Heart left ventricle (tissue), 16 donors: ENCODE results near the gene MRGPRE. TPM values are rescaled to one million over a fixed set of nuclear protein-coding genes. Genes with fewer than 3 reads are reported as not detected.
A peak's percentile ranks its signal among the peaks of the same experiment; 100 is the strongest.

ENCODE experiments used
- ATAC-seq, 4 donors: fragments of 200-7000 bp; cut with Tn5 transposase; one replicate each; pipeline ENCODE4 v1.9.1; 2020 to 2022; ENCODE audit warnings: moderate library complexity in 4 of 4, mild to moderate bottlenecking in 3 of 4, moderate number of reproducible peaks in 1 of 4
- DNase-seq, 5 donors: peaks; one replicate each; pipeline ENCODE4 v3.0.0-alpha.2; 2020
- H3K27ac ChIP-seq, 12 donors: fragments of 200-600 bp; sonication (generic) in 4 of 12; one replicate each; pipeline versions ENCODE4 v1.5.0 to v1.8.0; 2016 to 2022; ENCODE audit warnings: mild to moderate bottlenecking in 2 of 12
- H3K27me3 ChIP-seq, 9 donors: fragments of 200-600 bp; sonication (generic) in 2 of 9; one replicate each; pipeline versions ENCODE4 v1.5.1 to v1.8.0; 2016 to 2022; ENCODE audit warnings: mild to moderate bottlenecking in 3 of 9
- H3K36me3 ChIP-seq, 9 donors: fragments of 200-600 bp; sonication (generic) in 2 of 9; one replicate each; pipeline versions ENCODE4 v1.5.0 to v1.8.0; 2018 to 2022; ENCODE audit warnings: mild to moderate bottlenecking in 2 of 9
- H3K4me1 ChIP-seq, 12 donors: fragments of 200-600 bp; sonication (generic) in 4 of 12; one replicate each; pipeline versions ENCODE4 v1.5.0 to v1.8.0; 2016 to 2022; ENCODE audit warnings: mild to moderate bottlenecking in 3 of 12
- H3K4me3 ChIP-seq, 12 donors: fragments of 200-600 bp; sonication (generic) in 4 of 12; one replicate each; pipeline versions ENCODE4 v1.5.0 to v1.8.0; 2017 to 2022; ENCODE audit warnings: mild to moderate bottlenecking in 9 of 12, moderate library complexity in 4 of 12
- H3K9me3 ChIP-seq, 12 donors: fragments of 200-600 bp; sonication (generic) in 4 of 12; one replicate each; pipeline versions ENCODE4 v1.5.0 to v1.8.0; 2016 to 2022; ENCODE audit warnings: mild to moderate bottlenecking in 1 of 12
- POLR2A ChIP-seq, 2 donors: fragments of 450-650 bp; IDR thresholded peaks; one replicate each; pipeline ENCODE4 v1.6.1; 2017; ENCODE audit warnings: antibody characterized with exemption in 2 of 2, mild to moderate bottlenecking in 2 of 2, moderate library complexity in 2 of 2
- WGBS, 4 donors: extraction: QIAGEN DNeasy Blood & Tissue Kit in 2 of 4; methylation state at CpG; one replicate each; pipeline versions ENCODE4 v1.1.5 to v1.1.7; 2013 to 2018; 5-methylcytosine and 5-hydroxymethylcytosine counted together
- intact Hi-C, 10 donors: fragments of 100-400 bp; cut with DNase I; formaldehyde crosslinking; loops; one replicate each; pipeline versions ENCODE4 v1.11.1 to v1.14.2; 2022
- polyA plus RNA-seq, 2 donors: library from polyadenylated mRNA; stranded (reverse); fragments of 200-250 nt; gene quantifications; one replicate each; pipeline ENCODE4 v1.2.3, GENCODE V29; 2013
- total RNA-seq, 9 donors: library from RNA; depleted of rRNA in 2 of 9; stranded (reverse); fragments of >200 nt in 2 of 9; fragmentation: NEBNext Ultra II Directional in 3 of 9; extraction: Animal tissue kit (Norgen Biotek cat#: 25700) in 3 of 9; gene quantifications; one replicate each; pipeline versions ENCODE4 v1.1.0 to v1.2.4, GENCODE V29; 2016 to 2023
- TF ChIP-seq, protein P1 (sequence below), 12 donors: fragments of 200-600 bp; sonication (generic) in 4 of 12; IDR thresholded peaks; one replicate each; pipeline versions ENCODE4 v1.5.0 to v1.8.0; 2018 to 2022; ENCODE audit warnings: antibody characterized with exemption in 12 of 12, mild to moderate bottlenecking in 5 of 12
- donor health status: ischemic (EF 13 %, LVEDD 7.1; RV severe dilation, severe dysfunction).
- donor health status: healthy with polysubstance abuse.
- donor health status: DM: no; HTN: yes; CAD: no.
- donor health status: DM: no; HTN: no; CAD: no.
- donor health status: ischemic (EF 25% LVEDD 6.9; RV normal size, moderate dysfunction).
- donor health status: ischemic (EF 25% LVEDD 5.7; RV mildly dilated, moderate dysfunction).
- donor health status: healthy.
- donor health status: DM: yes; HTN: yes; CAD: no.
- donor health status: ischemic (EF 35%, LVEDD 5.7; RV mildly dilated, moderate dysfunction).
- donor health status: nonischemic (EF 11% LVEDD 7.7; RV severe dilation, severe dysfunction).
- donor health status: DM: yes; HTN: yes; CAD: no.
- donor health status: PGD.
- donor health status: ischemic (EF 29% LVEDD 5.4; RV normal size, mild dysfunction).
- donor health status: nonischemic (EF 23%, LVEDD 6.1; RV moderate dilation, normal function).

MRGPRE gene
- total and polyA plus RNA-seq, 11 donors: 0.30 to 2.3 (median 0.65) TPM; not detected in 4

DNA sequence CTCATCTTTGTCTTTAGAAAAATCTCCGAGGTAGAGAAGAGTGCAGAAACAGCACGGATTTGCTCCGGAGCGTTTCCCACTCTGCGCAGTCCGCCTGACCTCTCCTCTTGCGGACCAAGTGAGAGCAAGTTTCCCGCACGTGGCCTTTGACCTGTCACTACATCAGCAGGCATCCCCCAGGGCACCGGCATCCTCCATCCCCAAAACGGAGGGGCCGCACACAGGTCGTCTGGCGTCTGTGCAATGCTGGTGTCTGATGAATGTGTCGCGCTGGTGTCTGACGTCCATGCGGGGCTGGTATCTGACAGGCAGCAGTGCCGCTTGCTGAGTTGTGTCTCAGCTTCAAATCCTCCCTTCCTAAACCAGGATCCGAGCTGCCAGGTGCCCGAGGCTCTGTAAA is 739 bp upstream of the MRGPRE start:
- 88 to 91% (median 88%) methylated on average over 19 to 21 of the region's 21 CpGs for WGBS, 4 donors
- intact Hi-C loops: no loop called here
- H3K27ac ChIP-seq: no peak overlapping the region
- no peaks in the 10 kb centered on the region for H3K9me3 ChIP-seq
- H3K4me1 ChIP-seq: peaks cover 0 to 10% (median 0%) of the 10 kb centered on the region in 12 donors
- DNase-seq (peak in 1 of 5 donors; percentile 33), ATAC-seq (no peak)
- H3K4me3 ChIP-seq: no peak overlapping the region
- no peaks in the 10 kb centered on the region for H3K36me3 ChIP-seq
- peaks cover 0 to 21% (median 0%) of the 10 kb centered on the region in 9 donors for H3K27me3 ChIP-seq
- TF ChIP-seq POLR2A (IDR thresholded peaks at IDR 0.05): no peak
- TF ChIP-seq, protein P1, sequence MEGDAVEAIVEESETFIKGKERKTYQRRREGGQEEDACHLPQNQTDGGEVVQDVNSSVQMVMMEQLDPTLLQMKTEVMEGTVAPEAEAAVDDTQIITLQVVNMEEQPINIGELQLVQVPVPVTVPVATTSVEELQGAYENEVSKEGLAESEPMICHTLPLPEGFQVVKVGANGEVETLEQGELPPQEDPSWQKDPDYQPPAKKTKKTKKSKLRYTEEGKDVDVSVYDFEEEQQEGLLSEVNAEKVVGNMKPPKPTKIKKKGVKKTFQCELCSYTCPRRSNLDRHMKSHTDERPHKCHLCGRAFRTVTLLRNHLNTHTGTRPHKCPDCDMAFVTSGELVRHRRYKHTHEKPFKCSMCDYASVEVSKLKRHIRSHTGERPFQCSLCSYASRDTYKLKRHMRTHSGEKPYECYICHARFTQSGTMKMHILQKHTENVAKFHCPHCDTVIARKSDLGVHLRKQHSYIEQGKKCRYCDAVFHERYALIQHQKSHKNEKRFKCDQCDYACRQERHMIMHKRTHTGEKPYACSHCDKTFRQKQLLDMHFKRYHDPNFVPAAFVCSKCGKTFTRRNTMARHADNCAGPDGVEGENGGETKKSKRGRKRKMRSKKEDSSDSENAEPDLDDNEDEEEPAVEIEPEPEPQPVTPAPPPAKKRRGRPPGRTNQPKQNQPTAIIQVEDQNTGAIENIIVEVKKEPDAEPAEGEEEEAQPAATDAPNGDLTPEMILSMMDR (IDR thresholded peaks at IDR 0.05): no peak

DNA sequence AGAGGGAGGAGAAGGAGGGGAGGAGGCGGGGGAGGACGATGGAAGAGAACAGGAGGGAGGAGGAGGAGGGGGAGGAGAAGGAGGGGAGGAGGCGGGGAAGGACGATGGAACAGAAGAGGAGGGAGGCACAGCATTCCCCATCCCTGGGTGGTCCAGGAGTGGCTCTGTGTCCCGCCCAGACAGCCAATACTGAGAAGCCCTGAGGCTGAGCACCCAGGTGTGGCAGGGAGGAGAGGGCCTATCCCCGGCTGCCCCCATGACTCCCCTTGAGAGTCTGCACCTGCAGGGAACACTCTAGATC is 717 bp downstream of the MRGPRE start:
- Histone ChIP-seq H3K36me3 (no peaks in the 10 kb centered on the region), H3K4me1 (peaks cover 0 to 10% (median 0%) of the 10 kb centered on the region in 12 donors), H3K4me3 (peak overlapping the region in 4 of 12 donors; percentile 16 to 37 (median 28)), H3K27ac (no peak overlapping the region), H3K27me3 (peaks cover 0 to 21% (median 0%) of the 10 kb centered on the region in 9 donors), H3K9me3 (no peaks in the 10 kb centered on the region)
- DNase-seq: no peak
- TF ChIP-seq POLR2A (IDR thresholded peaks at IDR 0.05): no peak
- TF ChIP-seq, protein P1 (IDR thresholded peaks at IDR 0.05): no peak
- intact Hi-C loops: no loop called here
- ATAC-seq: no peak
- WGBS, 4 donors: 63 to 72% (median 69%) methylated on average over 6 of the region's 6 CpGs

DNA sequence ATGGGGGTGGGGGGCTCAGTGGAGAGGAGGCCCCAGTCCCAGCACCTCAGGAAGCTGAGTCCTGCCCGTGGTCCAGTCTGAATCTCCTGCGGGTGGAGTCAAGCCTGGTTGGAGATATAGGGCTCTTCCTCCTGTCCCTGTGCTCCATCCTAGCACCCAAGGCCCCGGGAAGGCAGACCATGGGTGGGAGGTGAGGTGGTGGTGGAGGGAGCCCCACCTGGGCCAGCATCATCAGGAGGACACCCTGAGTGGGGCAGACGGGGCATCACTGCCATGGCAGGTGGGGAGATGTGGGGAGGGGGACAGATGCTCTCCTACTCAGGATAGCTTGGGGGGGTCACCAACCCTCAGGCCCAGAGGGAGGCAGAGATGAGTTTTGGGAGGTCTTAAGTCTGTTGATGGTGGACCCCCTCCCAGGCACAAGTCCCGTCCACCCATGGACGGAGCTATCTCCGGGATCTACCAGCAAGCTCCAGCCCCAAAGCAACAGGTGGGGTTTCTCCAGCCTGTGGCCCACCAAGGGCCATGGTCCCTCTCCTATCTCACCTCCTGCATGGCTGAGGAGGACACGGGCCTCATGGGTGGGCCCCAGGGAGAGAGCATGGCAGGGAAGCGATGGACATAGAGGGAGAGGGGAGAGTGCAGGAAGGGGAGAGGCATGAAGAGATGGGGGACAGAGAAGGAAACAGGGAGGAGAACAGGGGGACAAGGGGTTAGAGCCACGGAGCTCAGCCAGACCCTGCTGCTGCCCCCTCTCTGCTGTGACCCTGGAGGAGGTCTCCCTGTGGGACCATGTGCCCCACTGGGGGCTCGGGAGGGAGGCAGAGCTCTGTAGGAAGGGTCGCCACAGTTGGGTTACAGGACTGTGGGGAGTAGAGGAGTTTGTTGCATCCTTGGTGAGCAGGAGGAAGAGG is 1.3 kb downstream of the MRGPRE start:
- DNase-seq: no peak
- intact Hi-C loops: no loop called here
- Histone ChIP-seq H3K36me3 (no peaks in the 10 kb centered on the region), H3K4me3 (no peak overlapping the region), H3K4me1 (peaks cover 0 to 10% (median 0%) of the 10 kb centered on the region in 12 donors), H3K27ac (no peak overlapping the region), H3K9me3 (no peaks in the 10 kb centered on the region), H3K27me3 (peaks cover 0 to 21% (median 0%) of the 10 kb centered on the region in 9 donors)
- ATAC-seq: no peak
- 77 to 85% (median 80%) methylated on average over 10 to 12 of the region's 12 CpGs for WGBS, 4 donors
- TF ChIP-seq, protein P1 (IDR thresholded peaks at IDR 0.05): no peak
- no peak for TF ChIP-seq POLR2A (IDR thresholded peaks at IDR 0.05)
